Activated naive CD8-positive, alpha-beta T cell (primary cell): ENCODE results near the gene KERA.

Source experiments
- H3K27ac Mint-ChIP-seq: one replicate; pipeline ENCODE4 v1.8.0; 2021; ENCODE audit warnings: mixed read lengths
- H3K27me3 Mint-ChIP-seq: one replicate; pipeline ENCODE4 v1.8.0; 2021; ENCODE audit warnings: mixed read lengths
- H3K36me3 Mint-ChIP-seq: one replicate; pipeline ENCODE4 v1.8.0; 2021; ENCODE audit warnings: mixed read lengths
- H3K4me1 Mint-ChIP-seq: one replicate; pipeline ENCODE4 v1.8.0; 2021; ENCODE audit warnings: low read depth, mixed read lengths
- H3K4me3 Mint-ChIP-seq: one replicate; pipeline ENCODE4 v1.8.0; 2021; ENCODE audit warnings: mild to moderate bottlenecking, mixed read lengths
- H3K9me3 Mint-ChIP-seq: one replicate; pipeline ENCODE4 v1.8.0; 2021; ENCODE audit warnings: low read depth, mixed read lengths

The KERA gene

GRCh38 chr12:91053951-91054715, 3.7 kb downstream of the KERA start:
- H3K9me3 Mint-ChIP-seq, result no peaks in the 10 kb centered on the region
- no peaks in the 10 kb centered on the region for H3K36me3 Mint-ChIP-seq
- H3K27ac Mint-ChIP-seq, result no peak overlapping the region
- H3K4me3 Mint-ChIP-seq, result no peak overlapping the region
- H3K4me1 Mint-ChIP-seq, result no peaks in the 10 kb centered on the region
- peaks cover 9% of the 10 kb centered on the region for H3K27me3 Mint-ChIP-seq

GRCh38 chr12:91052026-91052425, 5.8 kb downstream of the KERA start:
- Mint-ChIP-seq H3K4me1 (no peaks in the 10 kb centered on the region), H3K4me3 (no peak overlapping the region), H3K9me3 (no peaks in the 10 kb centered on the region), H3K36me3 (no peaks in the 10 kb centered on the region), H3K27me3 (peaks cover 6% of the 10 kb centered on the region), H3K27ac (no peak overlapping the region)

- no peaks in the 10 kb centered on the region for H3K4me1 Mint-ChIP-seq
- no peaks in the 10 kb centered on the region for H3K9me3 Mint-ChIP-seq
- no peak overlapping the region for H3K27ac Mint-ChIP-seq
- no peak overlapping the region for H3K4me3 Mint-ChIP-seq
- H3K27me3 Mint-ChIP-seq, result no peaks in the 10 kb centered on the region
- no peaks in the 10 kb centered on the region for H3K36me3 Mint-ChIP-seq
These were observed 13.2 kb downstream of the KERA start for GRCh38 chr12:91044586-91044985.

GRCh38 chr12:91043408-91043807, 14.4 kb downstream of the KERA start:
- Mint-ChIP-seq H3K4me1 (no peaks in the 10 kb centered on the region), H3K36me3 (no peaks in the 10 kb centered on the region), H3K9me3 (no peaks in the 10 kb centered on the region), H3K27ac (no peak overlapping the region), H3K4me3 (no peak overlapping the region), H3K27me3 (no peaks in the 10 kb centered on the region)

- no peaks in the 10 kb centered on the region for H3K4me1 Mint-ChIP-seq
- no peak overlapping the region for H3K27ac Mint-ChIP-seq
- no peaks in the 10 kb centered on the region for H3K9me3 Mint-ChIP-seq
- no peaks in the 10 kb centered on the region for H3K27me3 Mint-ChIP-seq
- H3K4me3 Mint-ChIP-seq, result no peak overlapping the region
- no peaks in the 10 kb centered on the region for H3K36me3 Mint-ChIP-seq
These were observed 17.6 kb downstream of the KERA start for GRCh38 chr12:91040096-91040755.

- Mint-ChIP-seq H3K4me3 (no peak overlapping the region), H3K9me3 (no peaks in the 10 kb centered on the region), H3K27ac (no peak overlapping the region), H3K27me3 (no peaks in the 10 kb centered on the region), H3K36me3 (no peaks in the 10 kb centered on the region), H3K4me1 (no peaks in the 10 kb centered on the region)
These were observed 20.5 kb downstream of the KERA start for GRCh38 chr12:91037276-91037675.

- Mint-ChIP-seq H3K4me1 (no peaks in the 10 kb centered on the region), H3K4me3 (no peak overlapping the region), H3K27ac (no peak overlapping the region), H3K36me3 (no peaks in the 10 kb centered on the region), H3K9me3 (no peaks in the 10 kb centered on the region), H3K27me3 (no peaks in the 10 kb centered on the region)
These were observed 24.6 kb downstream of the KERA start for GRCh38 chr12:91033251-91033650.

- peaks cover 1% of the 10 kb centered on the region for H3K27me3 Mint-ChIP-seq
- no peak overlapping the region for H3K4me3 Mint-ChIP-seq
- H3K9me3 Mint-ChIP-seq, result no peaks in the 10 kb centered on the region
- no peak overlapping the region for H3K27ac Mint-ChIP-seq
- no peaks in the 10 kb centered on the region for H3K36me3 Mint-ChIP-seq
- no peaks in the 10 kb centered on the region for H3K4me1 Mint-ChIP-seq
These were observed 34.4 kb downstream of the KERA start for GRCh38 chr12:91023326-91024004.

GRCh38 chr12:91021076-91021475, 36.7 kb downstream of the KERA start:
- Mint-ChIP-seq H3K27me3 (peaks cover 1% of the 10 kb centered on the region), H3K4me1 (no peaks in the 10 kb centered on the region), H3K4me3 (no peak overlapping the region), H3K27ac (no peak overlapping the region), H3K36me3 (no peaks in the 10 kb centered on the region), H3K9me3 (no peaks in the 10 kb centered on the region)

GRCh38 chr12:91019455-91019854, 38.4 kb downstream of the KERA start:
- no peak overlapping the region for H3K4me3 Mint-ChIP-seq

GRCh38 chr12:91017511-91018263, 40.1 kb downstream of the KERA start:
- H3K27me3 Mint-ChIP-seq, result peaks cover 6% of the 10 kb centered on the region
- H3K9me3 Mint-ChIP-seq, result no peaks in the 10 kb centered on the region
- H3K4me1 Mint-ChIP-seq, result no peaks in the 10 kb centered on the region
- H3K4me3 Mint-ChIP-seq, result no peak overlapping the region
- H3K36me3 Mint-ChIP-seq, result no peaks in the 10 kb centered on the region
- H3K27ac Mint-ChIP-seq, result no peak overlapping the region

More at GRCh38 chr12:91019455-91019854, 38.4 kb downstream of the KERA start:
- H3K36me3 Mint-ChIP-seq, result no peaks in the 10 kb centered on the region
- H3K27ac Mint-ChIP-seq, result no peak overlapping the region
- peaks cover 5% of the 10 kb centered on the region for H3K27me3 Mint-ChIP-seq
- no peaks in the 10 kb centered on the region for H3K4me1 Mint-ChIP-seq
- no peaks in the 10 kb centered on the region for H3K9me3 Mint-ChIP-seq

- H3K36me3 Mint-ChIP-seq, result no peaks in the 10 kb centered on the region
These were observed 40.8 kb downstream of the KERA start for GRCh38 chr12:91017043-91017442.

GRCh38 chr12:91009319-91009950, 48.4 kb downstream of the KERA start:
- no peak overlapping the region for H3K27ac Mint-ChIP-seq
- no peaks in the 10 kb centered on the region for H3K9me3 Mint-ChIP-seq
- H3K4me1 Mint-ChIP-seq, result no peaks in the 10 kb centered on the region
- H3K4me3 Mint-ChIP-seq, result no peak overlapping the region
- H3K27me3 Mint-ChIP-seq, result peaks cover 12% of the 10 kb centered on the region
- no peaks in the 10 kb centered on the region for H3K36me3 Mint-ChIP-seq

More at GRCh38 chr12:91017043-91017442, 40.8 kb downstream of the KERA start:
- H3K9me3 Mint-ChIP-seq, result no peaks in the 10 kb centered on the region
- no peak overlapping the region for H3K4me3 Mint-ChIP-seq
- no peak overlapping the region for H3K27ac Mint-ChIP-seq
- H3K4me1 Mint-ChIP-seq, result no peaks in the 10 kb centered on the region
- H3K27me3 Mint-ChIP-seq, result peaks cover 6% of the 10 kb centered on the region

- Mint-ChIP-seq H3K27me3 (peaks cover 9% of the 10 kb centered on the region), H3K9me3 (no peaks in the 10 kb centered on the region), H3K4me1 (no peaks in the 10 kb centered on the region), H3K36me3 (no peaks in the 10 kb centered on the region), H3K27ac (no peak overlapping the region), H3K4me3 (no peak overlapping the region)
These were observed 50.1 kb downstream of the KERA start for GRCh38 chr12:91007531-91008290.
